GM19467 (cell line): ENCODE results near the gene BTRC.

Experiments used
- ATAC-seq: cut with Tn5 transposase; IDR thresholded peaks from one replicate; pipeline ENCODE4 v1.9.1; 2021; ENCODE audit warnings: mild to moderate bottlenecking, moderate library complexity; ENCODE audit not compliant: unreplicated experiment

Gene BTRC

DNA sequence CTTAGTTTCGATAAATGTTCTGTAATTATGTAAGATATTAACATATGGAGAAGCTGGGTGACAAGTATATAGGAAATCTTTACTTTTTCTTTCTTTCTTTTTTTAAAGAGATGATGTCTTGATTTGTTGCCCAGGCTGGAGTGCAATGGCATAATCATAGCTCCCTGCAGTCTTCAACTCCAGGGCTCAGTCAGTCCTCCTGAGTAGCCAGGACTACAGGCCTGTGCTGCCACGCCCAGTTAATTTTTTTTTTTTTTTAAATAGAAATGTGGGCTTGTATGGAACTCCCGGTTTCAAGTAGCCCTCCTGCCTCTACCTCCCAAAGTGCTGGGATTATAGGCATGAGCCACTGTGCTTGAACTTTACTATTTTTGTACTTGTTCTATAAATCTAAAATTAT is 122.4 kb downstream of the BTRC start:
- no peak for ATAC-seq

DNA sequence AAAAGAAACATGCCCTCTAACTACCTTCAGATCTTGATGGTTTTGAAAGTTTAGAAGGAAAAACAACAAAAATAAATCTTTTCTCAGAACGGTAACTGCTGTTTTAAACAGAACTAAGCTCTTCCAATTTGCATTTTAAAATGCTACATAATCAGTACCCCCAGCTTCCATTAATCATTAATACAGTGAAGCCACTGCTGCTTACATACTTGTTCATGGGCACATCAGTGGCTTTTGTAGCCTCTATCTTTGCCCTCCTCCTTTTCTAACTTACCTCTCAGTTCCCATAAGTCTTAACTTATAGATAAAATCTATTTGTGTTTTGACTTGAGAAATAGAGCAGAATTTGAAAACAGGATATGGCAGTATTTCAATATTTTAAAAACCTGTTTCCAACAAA is 125.0 kb downstream of the BTRC start:
- no peak for ATAC-seq

DNA sequence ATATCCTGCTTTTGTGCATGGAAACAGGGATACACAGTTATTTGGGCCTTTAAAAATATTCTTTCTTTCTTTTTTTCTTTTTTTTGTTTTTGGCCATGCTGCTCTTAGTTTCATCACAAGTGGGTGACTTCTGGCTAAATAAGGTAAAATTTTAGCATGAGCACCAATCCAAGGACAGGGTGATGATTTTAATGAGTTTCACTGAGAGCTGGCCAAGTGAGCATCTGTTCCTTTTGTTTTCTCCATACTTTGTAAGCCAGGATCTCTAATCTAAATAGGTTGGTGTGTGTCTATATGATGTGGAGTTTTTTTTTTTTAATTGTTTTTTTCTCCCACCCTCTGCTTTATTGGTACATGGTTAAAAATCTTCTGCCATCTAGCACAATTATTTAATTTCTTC is 127.3 kb downstream of the BTRC start:
- ATAC-seq, result no peak

DNA sequence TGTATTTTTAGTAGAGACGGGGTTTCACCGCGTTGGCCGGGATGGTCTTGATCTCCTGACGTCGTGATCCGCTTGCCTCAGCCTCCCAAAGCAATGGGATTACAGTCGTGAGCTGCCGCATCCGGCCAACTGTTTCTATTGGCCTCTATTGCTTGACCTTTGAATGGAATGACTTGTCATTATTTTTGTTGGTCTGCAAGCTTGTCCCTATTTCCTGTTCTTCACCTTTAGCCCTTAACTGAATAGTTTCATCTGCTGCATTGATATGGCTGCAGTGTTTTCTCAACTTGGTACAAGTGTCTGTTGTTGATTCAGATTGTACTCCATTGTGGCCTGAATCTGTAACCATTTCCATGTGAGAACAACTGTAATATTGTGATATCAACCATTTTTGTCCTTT is 128.6 kb downstream of the BTRC start:
- ATAC-seq, result no peak

DNA sequence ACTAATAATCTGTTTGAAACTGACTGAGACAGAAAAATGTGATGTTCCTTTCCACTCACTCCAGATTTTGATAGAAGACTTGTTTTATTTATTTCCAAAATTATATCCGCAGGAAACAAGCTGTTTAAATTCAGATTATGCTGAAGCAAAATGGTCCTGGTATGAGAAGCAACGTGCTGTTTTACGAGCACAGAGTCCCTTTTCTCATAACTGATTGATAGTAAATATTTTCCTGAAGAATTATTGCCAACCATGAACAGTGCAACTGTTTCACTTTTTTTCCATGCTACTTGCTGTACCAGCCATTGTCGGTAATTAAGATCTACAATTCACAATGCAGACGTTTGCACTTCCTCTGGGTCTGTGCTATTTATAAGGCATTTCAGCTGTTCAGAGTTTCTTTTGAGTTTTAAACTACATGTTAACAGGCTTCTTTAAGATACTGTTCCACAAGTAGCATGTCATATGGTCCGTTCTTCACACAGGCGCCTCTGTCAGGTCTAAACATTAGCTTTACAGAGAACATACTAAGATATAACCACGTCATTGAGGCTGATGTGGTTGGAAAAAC is 130.3 kb downstream of the BTRC start:
- no peak for ATAC-seq

DNA sequence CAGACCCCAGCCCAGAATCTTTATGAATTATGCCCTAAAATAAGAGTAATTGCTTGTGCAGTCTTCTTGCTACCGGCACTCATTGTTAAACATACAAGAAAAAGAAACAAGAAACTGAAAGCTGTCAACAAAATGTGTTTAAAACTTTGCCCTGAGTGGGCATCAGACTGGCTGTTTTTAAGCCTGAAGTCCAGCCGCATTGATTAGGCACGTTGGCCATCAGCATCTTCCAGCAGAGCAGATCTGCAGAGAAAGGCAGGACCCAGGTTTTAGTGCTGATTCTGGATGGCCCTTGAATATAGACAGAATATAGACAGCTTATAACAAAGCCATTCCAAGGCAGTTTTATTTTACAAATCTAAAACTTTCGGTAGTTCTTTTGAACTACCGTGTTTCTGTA is 131.2 kb downstream of the BTRC start:
- no peak for ATAC-seq

DNA sequence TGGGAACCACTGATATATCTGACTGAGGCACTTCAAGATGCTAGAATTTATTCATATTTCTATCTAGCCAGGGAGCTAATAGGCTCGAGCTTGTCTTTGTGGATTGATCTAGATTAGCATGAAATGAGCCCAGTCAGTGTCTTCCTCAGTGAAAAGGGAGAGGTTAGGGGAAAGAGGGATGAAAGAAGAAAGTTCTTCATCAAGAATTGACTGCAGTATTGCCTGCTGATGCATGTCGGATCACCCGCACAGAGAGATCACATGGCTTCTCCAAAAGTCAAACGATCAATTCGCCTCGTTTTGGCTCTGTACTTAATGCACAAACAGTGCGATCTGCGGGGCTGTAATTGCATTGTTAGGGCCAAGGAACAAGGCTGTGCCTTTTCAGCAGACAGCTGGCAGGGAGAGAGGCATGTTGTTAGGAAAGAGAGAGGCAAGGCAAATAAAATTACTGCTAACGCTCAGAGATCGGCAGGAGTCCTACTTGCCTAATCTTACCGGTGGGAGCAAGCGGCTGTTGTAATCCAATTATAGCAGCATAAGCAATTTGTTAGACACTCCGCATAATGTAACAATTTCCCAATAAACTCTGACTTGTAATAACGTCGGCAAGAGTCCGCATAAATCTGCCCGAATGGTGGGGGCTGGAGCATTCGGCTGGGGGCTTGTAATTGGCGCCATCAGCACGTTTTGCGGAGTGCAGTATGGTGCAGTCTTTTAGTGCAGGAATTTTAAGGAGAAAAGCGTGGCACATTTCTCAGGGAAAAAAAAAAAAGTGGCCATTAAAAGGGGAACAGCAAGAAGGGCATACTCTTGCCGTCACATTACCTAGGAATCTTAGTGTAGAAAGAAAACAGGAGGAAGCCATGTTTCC is 132.0 kb downstream of the BTRC start:
- ATAC-seq, result no peak

DNA sequence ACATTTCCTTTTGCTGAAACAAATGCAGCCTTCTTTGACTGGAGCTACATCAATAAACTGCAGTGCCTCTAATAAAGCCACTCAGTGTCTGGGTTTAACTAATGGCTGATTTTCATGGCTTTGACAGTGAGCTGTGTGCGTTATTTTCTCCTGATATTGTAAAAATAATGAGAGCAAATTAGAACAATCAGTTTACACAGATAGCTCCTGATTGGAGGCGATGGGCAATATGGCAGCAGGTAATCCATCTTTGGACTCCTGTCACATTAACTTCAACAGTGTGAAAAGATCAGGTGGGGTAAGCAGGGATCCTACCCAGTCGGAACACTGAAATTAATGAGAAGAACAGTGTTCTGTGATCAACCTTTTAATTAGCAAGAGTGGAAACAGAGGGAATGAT is 133.4 kb downstream of the BTRC start:
- ATAC-seq, result no peak

DNA sequence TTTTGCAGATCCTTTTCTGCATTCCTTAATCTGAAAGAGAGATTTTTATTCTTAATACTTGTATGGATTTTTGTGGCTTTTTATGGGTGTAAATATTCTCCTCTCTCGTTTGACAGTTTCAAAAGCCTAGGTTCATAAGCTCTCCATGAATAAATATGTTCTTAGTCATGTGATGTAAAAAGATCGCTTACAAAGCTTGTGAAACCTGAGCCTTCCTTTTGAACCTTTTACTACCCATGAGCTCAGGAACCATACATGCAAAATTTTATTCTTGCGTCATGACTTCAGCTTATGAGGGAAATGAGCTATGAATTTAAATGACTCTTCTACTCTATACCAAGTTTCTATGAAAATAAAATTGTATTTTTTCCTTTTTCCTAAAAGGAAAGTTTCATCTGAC is 135.4 kb downstream of the BTRC start:
- no peak for ATAC-seq

DNA sequence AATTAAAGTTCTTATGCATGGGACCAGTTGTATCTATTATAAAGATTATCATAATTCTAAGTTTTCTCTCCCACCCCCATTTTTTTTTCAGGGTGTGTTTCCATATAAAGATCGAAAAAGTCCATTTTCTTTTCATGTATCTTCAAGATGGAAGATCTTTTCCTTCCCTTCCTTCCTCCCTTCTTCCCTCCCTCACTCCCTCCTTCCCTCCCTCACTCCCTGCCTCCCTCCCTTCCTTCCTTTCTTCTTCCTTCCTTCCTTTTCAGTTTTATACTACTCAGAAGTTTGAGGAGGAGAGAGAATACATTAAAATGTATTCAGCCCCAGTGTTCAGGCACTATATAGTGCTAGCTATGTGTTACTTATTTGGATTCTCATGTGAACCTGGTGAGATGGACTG is 136.1 kb downstream of the BTRC start:
- ATAC-seq, result no peak

DNA sequence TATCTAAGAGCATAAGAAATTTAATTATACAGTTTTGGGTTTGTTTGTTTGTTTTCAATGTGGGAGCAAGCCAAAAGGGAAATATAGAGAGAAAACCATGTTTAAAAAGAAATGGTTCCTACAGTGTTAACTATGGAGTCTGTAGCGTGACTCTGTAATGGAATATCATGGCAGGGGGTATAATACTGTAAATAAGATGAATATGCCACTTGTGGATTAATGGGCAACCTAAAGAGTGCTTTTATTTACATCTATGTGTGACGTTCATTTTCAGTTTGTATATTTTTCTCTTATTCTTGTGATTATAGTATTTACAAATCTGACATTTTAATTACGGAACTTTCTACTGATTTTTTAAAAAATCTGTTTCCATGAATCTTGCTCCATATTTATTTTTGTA is 138.2 kb downstream of the BTRC start:
- ATAC-seq, result no peak

DNA sequence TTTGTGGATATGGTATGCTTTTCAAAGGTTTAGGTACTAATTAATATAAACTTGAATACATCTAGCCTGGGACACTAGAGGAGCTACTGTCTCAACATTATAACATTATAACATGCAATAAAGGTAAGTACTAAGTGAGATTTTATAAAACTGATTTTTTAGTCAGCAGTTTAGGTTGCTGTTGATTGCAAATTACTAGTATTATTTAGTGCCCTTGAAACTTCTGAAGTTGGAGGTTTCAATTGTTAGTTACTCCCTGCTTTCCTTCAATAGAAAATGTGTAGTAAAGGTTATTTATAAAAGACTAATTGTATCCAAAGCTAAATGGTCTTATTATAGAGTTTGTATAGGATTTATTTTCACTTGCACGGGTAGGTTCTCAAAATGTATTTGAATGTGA is 138.8 kb downstream of the BTRC start:
- no peak for ATAC-seq

DNA sequence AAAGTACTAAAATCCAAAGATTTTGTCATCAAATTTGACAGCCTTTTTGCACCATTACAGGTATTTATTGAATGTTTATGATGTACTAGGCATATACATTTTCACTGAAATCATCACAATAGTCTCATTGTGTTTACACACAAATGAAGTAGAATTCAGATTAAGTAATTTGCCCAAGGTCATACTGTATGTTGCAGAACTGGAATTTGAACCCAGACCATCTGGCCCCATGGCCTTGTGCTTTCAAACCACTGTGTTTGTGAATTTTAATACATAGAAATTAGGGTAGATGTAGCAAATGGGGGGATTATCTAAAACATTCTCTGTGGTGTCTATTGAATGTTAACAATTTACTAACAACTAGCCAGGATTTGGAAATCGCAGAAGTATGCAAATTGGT is 139.3 kb downstream of the BTRC start:
- ATAC-seq, result no peak

DNA sequence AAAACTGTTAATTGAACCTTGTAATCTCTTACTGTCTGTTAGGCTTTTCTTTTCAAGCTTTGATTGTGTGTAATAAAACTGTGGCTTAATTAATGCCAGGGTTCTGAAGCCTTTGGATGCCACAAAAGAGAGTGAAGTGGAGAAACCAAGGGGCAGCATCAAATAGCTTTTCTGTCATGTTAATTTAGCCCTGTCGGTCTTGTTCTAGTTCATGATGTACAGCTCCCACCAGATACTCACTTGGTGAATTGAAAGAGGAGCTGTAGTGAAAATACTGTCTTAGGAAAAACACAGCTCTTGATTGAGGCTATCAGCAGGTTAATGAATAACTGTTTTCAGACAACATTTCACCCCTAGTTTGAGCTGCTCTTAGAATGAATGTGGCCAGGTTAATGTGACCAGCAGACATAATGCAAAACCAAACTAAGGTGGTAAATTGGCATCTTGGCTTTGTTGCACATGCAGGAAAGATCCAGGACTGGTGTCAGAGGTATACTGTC is 139.9 kb downstream of the BTRC start:
- no peak for ATAC-seq

DNA sequence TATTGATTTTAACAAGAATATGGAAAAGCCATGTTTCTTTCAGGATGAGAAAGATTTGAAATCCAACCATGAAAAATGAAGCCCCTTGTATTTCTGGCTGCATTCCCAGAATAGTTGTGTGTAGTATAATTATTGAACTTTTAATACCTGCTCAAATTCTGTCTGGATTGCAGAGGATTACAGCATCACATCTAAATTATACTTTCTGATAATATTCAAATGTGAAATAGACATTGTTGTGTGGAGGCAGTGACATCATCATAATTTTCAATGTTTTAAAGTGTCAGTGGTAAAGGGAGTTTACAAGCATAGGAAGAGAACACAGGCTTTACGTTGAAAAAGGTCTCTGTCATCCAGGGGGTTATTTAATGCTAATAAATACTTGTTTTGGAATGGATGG is 140.7 kb downstream of the BTRC start:
- no peak for ATAC-seq

DNA sequence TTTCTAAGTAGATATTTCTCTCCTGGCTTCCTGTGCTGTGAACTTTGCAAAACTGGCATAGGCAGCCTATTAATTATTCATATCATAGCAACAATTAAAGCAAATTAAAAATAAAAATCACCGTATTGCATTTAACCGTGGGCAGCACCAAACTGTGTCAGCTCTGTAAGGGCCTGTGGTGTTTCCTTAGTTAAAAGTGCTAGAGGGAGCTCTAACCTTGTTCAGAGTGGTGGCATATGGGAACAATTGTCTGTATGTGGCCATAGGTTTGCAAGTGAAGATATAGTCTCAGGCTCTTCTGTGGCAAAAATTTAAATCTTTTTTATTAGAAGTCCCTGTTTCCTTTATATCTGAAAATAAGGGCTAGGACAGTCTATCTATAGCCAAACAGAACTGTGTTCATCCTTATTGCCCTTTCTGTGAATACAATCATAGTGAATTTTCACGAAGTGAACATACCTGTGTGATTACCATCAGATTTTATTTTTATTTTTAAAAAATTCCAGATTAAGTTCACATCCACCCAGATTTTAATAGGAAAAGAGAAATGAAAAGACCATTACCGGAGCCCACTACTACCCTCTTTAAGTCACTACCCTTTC is 141.5 kb downstream of the BTRC start:
- no peak for ATAC-seq

DNA sequence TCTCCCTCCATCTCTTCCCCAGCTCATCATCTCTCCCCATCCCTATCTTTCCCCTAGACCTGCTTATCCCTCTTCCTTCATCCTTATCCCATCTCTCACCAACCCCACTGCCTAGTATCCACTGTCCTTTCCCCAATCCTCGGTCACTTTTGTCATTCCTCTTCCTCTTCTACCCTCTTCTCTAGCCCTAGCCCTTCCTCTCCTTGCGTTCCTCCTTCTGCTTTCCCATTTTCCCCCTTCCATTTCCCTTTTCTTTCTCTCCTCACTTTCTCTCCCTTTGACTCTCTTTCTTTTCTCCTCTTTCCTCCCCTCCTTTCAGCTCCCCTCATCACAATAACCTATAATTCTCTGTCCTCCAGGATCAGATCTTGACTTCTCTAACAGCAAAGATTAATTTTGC is 150.5 kb downstream of the BTRC start:
- ATAC-seq, result no peak

DNA sequence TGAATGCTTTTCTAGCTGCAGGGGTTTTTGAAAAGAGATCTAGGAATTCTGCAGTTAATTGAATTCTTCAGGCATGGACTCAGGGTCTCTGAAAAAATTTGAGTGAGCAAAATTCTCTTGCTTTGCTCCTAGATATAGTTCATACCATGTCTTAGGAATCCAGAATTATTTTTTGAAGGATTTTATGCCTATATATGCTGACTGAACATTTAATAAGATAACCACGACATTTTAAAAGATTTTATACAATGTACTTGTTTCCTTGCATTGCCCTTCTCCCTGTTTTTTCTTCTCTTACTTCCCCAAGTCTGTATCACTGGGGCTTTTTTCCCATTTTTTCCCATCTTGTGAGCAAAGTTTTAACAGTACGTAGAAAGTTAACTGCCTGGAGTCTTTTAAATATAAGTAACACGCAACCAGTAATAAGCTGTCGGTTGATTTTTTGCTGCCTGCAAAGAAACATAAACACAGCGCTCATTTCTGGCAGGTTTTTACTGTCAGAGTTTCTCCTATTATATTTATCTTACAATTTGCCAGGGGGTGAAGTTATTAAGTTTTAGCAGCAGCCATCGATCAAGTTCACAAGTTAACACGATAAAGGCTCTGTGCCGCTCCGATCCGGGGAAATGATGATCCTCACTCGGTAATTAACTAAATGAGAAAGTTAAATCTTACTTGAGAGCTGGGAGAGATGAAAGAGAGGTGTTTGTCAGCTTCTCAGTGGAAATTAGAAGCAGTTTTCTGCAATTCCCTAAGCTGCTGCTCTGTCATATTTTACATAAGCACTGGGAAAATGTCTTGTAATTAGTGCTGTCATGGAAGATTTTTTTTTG is 153.1 kb downstream of the BTRC start:
- ATAC-seq, result no peak

DNA sequence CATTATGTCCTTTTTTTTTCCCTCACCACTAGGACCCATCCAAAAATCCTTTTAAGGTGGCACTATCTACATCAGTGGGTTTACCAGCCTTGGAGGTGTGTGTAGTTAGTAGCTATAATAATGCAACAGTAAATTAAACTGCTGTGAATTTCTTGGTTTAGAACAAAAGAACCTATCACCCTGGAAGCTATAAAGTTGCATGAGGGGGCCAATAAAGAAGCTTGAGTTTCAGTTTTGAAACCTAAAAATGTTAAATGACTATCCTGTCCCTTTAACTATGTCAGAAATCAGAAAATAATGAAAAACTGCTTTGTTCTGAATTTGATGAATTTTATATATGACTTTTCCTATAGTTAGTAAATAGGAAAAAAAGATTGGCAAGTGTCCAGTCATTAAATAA is 153.9 kb downstream of the BTRC start:
- ATAC-seq, result no peak

DNA sequence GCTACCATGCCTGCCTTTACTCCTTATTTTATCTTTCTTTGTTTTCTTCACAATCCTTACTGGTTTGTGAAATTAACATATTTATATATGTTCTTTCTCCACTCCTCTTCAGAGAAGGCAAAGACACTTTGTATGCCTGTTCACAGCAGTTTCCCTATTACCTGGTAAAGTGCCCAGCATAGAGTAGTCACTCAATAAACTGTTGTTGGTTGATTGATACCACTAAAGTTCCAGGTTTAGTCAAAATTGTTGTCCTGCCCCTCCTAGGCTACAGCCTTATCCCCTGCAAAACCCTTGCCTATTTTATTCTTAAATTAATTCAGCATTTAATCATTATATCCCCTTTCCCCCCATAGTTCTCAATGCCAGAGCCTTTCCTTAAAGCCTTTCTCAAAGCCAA is 158.0 kb downstream of the BTRC start:
- no peak for ATAC-seq

DNA sequence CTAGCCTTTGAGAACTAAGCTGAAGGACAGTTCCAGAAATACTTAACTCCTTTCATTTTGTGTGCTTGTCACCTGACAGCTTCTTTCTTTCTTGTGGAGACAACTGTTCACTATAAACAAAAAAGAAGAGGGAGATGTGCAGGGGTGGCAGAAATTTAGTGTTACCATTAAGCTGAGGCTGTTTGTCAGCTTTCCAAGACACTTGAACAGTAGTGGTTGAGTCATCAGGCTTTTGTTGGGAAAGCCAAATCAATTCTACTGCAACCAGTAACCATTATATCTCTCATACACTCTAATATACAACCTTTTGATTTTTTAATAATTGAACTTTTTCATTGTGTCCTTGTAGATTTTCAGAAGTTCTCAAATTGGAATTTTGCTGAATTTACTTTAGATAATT is 158.8 kb downstream of the BTRC start:
- no peak for ATAC-seq
